Upper lobe of right lung (tissue), 1 donor: ENCODE results near the gene FKBP2. TPM values are rescaled to one million over a fixed set of nuclear protein-coding genes. Genes with fewer than 3 reads are reported as not detected.

ENCODE experiments used
- ATAC-seq: fragments of 200-7000 bp; cut with Tn5 transposase; one replicate; pipeline ENCODE4 v1.9.1; 2020; ENCODE audit warnings: mild to moderate bottlenecking, moderate library complexity
- DNase-seq: peaks from one replicate; pipeline ENCODE4 v3.0.0-alpha.2; 2020
- H3K27ac ChIP-seq: fragments of 200-600 bp; one replicate; pipeline ENCODE4 v1.8.0; 2022
- H3K27me3 ChIP-seq: fragments of 200-600 bp; one replicate; pipeline ENCODE4 v1.8.0; 2022; ENCODE audit warnings: mild to moderate bottlenecking
- H3K36me3 ChIP-seq: fragments of 200-600 bp; one replicate; pipeline ENCODE4 v1.8.0; 2022
- H3K4me1 ChIP-seq: fragments of 200-600 bp; one replicate; pipeline ENCODE4 v1.8.0; 2022
- H3K4me3 ChIP-seq: fragments of 200-600 bp; one replicate; pipeline ENCODE4 v1.8.0; 2022; ENCODE audit warnings: mild to moderate bottlenecking
- H3K9me3 ChIP-seq: fragments of 200-600 bp; one replicate; pipeline ENCODE4 v1.8.0; 2022
- intact Hi-C: fragments of 100-400 bp; cut with DNase I; formaldehyde crosslinking; loops from one replicate; pipeline ENCODE4 v1.11.0; 2022
- total RNA-seq: library from RNA; stranded (reverse); fragmentation: NEBNext Ultra II Directional; extraction: Animal tissue kit (Norgen Biotek cat#: 25700); gene quantifications from one replicate; pipeline ENCODE4 v1.2.1, GENCODE V29; 2021
- TF ChIP-seq, protein P1 (sequence below): fragments of 200-600 bp; IDR thresholded peaks from one replicate; pipeline ENCODE4 v1.8.0; 2022; ENCODE audit warnings: antibody characterized with exemption
- donor health status: DM: no; HTN: yes; CAD: no; lungs with severe emphysema.

FKBP2 gene
- total RNA-seq, 1 donor from 2014 or later: 53.9 TPM

DNA sequence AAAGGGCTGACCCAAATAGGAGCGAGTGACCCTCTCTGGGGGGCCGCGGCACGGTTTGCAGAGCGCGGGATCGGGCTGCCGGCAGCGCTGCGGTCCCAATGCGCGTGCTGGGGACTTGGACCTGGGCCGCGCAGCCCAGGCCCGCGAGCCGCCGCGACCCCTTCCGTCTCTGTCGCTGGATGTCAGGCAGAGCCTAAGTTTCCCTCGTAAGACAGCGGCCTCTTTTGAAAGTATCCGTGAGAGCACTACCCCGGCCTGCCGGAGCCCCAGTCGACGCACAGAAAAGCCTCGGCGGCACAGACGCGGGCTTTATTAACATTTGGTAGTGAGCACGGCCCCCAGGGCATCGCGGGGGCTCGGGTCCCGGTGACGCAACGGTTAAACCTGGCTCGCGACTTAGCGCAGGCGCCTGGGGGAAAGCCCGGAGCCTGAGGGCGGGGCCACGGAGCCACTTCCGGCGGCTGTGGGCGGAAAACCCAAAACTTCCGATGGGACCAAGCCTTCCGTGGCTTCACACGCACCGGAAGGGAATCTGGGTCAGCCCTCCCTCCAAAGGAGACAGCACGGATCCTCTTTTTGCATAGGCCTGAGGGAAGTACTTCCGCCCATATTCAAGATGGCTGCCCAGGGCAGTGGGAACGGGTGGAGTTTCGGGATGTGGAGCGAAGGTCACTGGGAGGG is 28.8 kb downstream of the FKBP2 start:
- Histone ChIP-seq H3K27me3 (no peaks in the 10 kb centered on the region), H3K4me1 (peaks cover 29% of the 10 kb centered on the region), H3K9me3 (no peaks in the 10 kb centered on the region), H3K36me3 (peaks cover 22% of the 10 kb centered on the region), H3K27ac (peak overlapping the region; percentile 92), H3K4me3 (peak overlapping the region; percentile 73)
- ATAC-seq: peak; percentile 87
- peak; percentile 98 for DNase-seq
- TF ChIP-seq, protein P1, sequence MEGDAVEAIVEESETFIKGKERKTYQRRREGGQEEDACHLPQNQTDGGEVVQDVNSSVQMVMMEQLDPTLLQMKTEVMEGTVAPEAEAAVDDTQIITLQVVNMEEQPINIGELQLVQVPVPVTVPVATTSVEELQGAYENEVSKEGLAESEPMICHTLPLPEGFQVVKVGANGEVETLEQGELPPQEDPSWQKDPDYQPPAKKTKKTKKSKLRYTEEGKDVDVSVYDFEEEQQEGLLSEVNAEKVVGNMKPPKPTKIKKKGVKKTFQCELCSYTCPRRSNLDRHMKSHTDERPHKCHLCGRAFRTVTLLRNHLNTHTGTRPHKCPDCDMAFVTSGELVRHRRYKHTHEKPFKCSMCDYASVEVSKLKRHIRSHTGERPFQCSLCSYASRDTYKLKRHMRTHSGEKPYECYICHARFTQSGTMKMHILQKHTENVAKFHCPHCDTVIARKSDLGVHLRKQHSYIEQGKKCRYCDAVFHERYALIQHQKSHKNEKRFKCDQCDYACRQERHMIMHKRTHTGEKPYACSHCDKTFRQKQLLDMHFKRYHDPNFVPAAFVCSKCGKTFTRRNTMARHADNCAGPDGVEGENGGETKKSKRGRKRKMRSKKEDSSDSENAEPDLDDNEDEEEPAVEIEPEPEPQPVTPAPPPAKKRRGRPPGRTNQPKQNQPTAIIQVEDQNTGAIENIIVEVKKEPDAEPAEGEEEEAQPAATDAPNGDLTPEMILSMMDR: peak; percentile 11
- intact Hi-C loops: no loop called here

DNA sequence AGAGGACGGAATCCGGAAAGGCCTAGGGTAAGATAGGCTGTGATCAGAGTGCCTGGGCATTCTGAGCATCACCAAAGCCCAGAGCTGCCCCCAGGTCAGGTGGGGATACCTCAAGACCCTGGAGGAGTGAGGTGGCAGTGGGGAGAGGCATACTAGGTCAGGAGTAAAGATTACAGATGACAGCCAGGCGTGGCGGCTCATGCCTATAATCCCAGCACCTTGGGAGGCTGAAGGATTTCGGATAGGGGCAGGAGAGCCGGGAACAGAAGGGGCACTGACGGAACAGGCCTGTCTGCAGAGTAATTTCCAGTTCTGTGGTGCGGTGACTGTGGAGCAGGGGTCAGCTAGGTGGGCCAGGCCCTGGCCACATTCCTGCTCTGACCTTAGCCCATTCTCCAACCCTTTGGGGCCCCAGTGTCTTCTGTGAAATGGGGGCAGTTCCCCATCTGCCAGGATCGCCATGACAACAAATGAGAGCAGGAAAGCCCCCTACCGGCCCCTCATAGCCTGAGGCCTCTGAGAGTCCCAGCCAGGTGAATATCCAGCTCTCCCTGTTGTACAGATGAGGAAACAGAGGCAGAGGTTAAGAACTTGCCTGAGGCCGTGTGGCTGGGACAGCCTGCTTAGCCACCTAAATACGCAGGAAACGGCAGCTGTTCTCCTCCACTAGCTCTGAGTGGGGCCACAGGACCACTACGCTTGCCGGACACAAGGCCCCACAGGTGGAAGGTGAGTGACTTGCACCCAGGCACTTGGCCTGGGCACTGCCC is 34.3 kb downstream of the FKBP2 start:
- ATAC-seq: no peak
- H3K27ac ChIP-seq: no peak overlapping the region

GRCh38 chr11:64275841-64276240 is 34.9 kb downstream of the FKBP2 start:
- H3K4me3 ChIP-seq: no peak overlapping the region
- peaks cover 9% of the 10 kb centered on the region for H3K4me1 ChIP-seq
- ATAC-seq (no peak), DNase-seq (no peak)
- TF ChIP-seq, protein P1: no peak
- H3K9me3 ChIP-seq: no peaks in the 10 kb centered on the region
- no peaks in the 10 kb centered on the region for H3K27me3 ChIP-seq
- peaks cover 28% of the 10 kb centered on the region for H3K36me3 ChIP-seq
- H3K27ac ChIP-seq: no peak overlapping the region
- intact Hi-C loops: no loop called here

More for the DNA sequence above, 34.3 kb downstream of the FKBP2 start:
- DNase-seq: no peak
- Histone ChIP-seq H3K4me1 (peaks cover 9% of the 10 kb centered on the region), H3K36me3 (peaks cover 28% of the 10 kb centered on the region), H3K27me3 (no peaks in the 10 kb centered on the region), H3K9me3 (no peaks in the 10 kb centered on the region), H3K4me3 (no peak overlapping the region)
- intact Hi-C loops: no loop called here
- TF ChIP-seq, protein P1: no peak

DNA sequence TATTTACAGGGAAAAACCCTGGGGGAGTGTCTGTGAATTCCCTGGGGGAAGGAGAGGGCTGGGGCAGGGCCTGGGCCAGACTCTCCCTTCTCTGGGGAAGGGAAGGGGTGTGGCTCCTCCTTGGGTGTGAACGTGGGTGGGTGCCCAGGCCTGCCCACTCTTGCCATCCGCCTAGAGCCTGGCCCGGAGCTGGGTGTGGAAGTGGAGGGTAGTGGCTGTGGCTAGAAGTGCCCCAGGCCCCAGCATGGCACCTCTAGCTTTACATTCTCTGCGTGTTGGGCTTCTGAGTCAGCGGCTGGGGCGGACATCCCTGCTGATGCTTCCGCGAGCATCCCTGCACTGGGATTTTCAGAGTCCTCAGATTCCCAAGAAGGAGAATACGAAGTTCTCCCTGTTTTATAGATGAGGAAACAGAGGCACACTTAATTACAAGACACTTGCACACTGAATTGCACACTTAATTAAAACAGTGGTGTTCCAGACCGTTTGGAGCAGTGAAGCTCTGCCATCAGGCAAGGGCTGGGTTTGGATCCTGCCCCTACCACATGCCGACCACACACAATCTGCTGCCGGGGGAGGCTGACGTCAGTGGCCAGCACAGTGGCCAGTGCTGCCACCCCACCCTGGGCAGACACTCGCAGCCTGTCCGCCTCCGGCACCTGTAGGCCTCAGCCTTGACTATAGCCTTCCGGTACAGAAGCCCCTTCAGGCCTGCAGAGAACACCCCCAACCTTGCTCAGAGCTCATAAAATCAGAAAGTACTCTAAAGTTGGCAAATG is 35.9 kb downstream of the FKBP2 start:
- intact Hi-C loops: no loop called here
- no peak for DNase-seq

GRCh38 chr11:64278576-64279190 is 37.8 kb downstream of the FKBP2 start:
- no peak overlapping the region for H3K27ac ChIP-seq
- no peaks in the 10 kb centered on the region for H3K9me3 ChIP-seq
- ATAC-seq: no peak
- no peak overlapping the region for H3K4me3 ChIP-seq
- DNase-seq: no peak
- peaks cover 38% of the 10 kb centered on the region for H3K36me3 ChIP-seq
- H3K27me3 ChIP-seq: no peaks in the 10 kb centered on the region
- peaks cover 16% of the 10 kb centered on the region for H3K4me1 ChIP-seq
- TF ChIP-seq, protein P1: no peak
- intact Hi-C loops: no loop called here

More for the DNA sequence above, 35.9 kb downstream of the FKBP2 start:
- peak; percentile 63 for ATAC-seq
- Histone ChIP-seq H3K9me3 (no peaks in the 10 kb centered on the region), H3K36me3 (peaks cover 30% of the 10 kb centered on the region), H3K4me1 (peaks cover 11% of the 10 kb centered on the region), H3K4me3 (no peak overlapping the region), H3K27me3 (no peaks in the 10 kb centered on the region), H3K27ac (no peak overlapping the region)
- TF ChIP-seq, protein P1: no peak
